Panc1 (cell line): Measurements from ENCODE around the gene SRP54.

Source experiments
- POLR2AphosphoS5 ChIP-seq: IDR thresholded peaks from 2 replicates; pipeline ENCODE4 v1.6.1; 2012; ENCODE audit warnings: mild to moderate bottlenecking, low read depth, low read length, moderate library complexity
- TF ChIP-seq, protein P1 (sequence below): fragments of 450-650 bp; IDR thresholded peaks from 2 replicates; pipeline ENCODE4 v1.5.1; 2017; ENCODE audit warnings: mild to moderate bottlenecking

DNA sequence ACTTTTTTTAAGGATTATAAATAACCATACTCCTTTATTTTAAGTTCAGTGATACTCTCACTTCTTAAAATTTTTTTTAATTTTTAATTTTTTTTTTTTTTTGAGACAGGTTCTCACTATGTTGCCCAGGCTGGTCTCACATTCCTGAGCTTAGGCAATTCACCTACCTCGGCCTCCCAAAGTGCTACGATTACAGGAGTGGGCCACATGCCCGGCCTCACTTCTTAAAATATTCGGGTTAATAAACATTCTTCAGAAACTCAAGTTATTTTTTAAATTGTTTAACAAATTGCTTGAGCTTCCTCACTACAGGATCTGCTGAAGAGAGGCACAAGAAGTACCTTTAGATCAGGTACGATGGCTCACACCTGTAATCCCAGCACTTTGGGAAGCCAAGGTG lies 4.3 kb upstream of the SRP54 start:
- TF ChIP-seq, protein P1, sequence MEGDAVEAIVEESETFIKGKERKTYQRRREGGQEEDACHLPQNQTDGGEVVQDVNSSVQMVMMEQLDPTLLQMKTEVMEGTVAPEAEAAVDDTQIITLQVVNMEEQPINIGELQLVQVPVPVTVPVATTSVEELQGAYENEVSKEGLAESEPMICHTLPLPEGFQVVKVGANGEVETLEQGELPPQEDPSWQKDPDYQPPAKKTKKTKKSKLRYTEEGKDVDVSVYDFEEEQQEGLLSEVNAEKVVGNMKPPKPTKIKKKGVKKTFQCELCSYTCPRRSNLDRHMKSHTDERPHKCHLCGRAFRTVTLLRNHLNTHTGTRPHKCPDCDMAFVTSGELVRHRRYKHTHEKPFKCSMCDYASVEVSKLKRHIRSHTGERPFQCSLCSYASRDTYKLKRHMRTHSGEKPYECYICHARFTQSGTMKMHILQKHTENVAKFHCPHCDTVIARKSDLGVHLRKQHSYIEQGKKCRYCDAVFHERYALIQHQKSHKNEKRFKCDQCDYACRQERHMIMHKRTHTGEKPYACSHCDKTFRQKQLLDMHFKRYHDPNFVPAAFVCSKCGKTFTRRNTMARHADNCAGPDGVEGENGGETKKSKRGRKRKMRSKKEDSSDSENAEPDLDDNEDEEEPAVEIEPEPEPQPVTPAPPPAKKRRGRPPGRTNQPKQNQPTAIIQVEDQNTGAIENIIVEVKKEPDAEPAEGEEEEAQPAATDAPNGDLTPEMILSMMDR = no peak
- no peak for TF ChIP-seq POLR2AphosphoS5
